ENCODE measurements around the gene FAM98A.

GRCh38 chr2:33577668-33578067 lies 21.4 kb downstream of the FAM98A start:
- TF ChIP-seq CTCF (IDR thresholded peaks at IDR 0.05) (no peak), POLR2A (IDR thresholded peaks at IDR 0.05) (no peak)
